NK-92 (cell line): ENCODE results near the gene MFAP4.
"Not testable (repeated sequence)": the region's sequence is repeated elsewhere in the genome, so short reads cannot be mapped to it uniquely, and the experiment has no call there.

Experiments used
- DNase-seq: peaks from one replicate; lab custom pipeline; 2025; ENCODE audit not compliant: unreplicated experiment; lab: John Stamatoyannopoulos, UW

Gene MFAP4

DNA sequence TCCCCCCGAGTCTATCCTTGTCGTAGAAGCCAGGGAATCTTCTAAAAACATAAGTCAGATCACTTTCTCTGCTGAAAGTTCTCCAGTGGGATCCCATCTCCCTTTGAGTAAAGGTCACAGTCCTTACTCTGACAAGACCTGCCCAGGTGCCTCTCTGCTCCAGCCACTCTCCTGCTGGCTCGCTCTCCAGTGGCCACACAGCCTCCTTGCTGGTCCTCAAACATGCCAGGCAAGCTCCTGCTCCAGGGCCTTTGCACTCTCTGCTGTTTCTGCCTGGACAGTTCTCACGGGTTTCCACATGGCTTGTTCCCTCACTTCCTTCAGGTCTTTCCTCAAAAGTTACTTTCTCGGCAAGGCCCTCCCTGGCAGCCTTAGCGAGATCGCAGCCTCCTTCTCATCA lies 27.8 kb downstream of the MFAP4 start:
- no peak for DNase-seq

DNA sequence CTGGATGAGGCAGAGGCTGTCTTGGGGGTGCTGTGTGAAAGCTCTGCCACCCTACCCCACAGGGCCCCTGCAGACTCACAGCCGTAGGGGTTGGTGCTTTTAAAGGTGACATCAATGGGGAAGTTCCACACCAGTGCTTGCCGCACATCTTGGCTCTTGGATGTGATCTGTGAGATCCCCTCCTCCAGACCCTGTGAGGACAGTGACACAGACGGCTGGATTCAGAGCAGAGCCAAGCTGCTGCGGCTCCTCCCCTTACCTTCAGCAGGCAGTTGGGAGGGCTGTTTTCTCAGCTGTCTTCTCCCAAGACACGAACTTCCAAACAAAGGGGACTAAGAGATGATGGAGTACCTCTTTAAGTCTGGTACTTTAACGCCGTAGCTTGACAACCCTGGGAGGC lies 29.2 kb downstream of the MFAP4 start:
- DNase-seq, result no peak

DNA sequence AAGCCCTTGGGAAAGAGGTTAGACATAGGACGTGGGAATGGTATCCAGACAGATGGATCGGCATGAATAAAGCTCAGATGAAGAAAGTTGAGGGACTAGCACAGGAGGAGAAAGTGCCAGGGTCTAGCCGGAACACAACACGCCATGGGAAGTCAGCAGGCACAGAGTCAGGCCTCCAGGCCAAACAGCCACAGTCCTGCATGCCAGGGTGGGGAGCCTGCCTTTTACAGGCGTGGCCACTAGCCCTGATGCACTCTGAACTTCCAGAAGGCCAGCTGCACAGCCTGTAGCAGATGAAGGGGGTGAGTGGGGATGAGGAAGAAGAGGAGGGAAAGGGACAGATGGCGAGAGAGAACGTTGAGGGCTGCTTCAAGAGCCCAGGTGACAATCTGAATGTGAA lies 29.6 kb downstream of the MFAP4 start:
- DNase-seq, result no peak

DNA sequence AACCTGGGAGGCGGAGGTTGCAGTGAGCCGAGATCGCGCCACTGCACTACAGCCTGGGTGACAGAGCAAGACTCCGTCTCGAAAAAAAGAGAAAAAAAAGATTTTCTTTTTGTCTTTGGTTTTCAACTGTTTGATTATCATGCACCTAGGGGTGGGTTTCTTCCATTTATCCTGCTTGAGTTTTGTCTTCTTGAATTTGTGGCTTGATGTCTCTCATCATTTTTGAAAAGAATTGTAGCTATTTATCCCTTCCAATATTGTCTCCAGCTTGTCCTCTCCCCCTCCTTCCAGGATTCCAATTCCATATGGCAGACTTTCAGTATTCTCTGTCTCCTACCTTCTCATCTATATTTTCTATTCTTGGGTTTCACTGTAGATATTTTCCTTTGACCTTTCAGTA lies 32.2 kb downstream of the MFAP4 start:
- no peak for DNase-seq

DNA sequence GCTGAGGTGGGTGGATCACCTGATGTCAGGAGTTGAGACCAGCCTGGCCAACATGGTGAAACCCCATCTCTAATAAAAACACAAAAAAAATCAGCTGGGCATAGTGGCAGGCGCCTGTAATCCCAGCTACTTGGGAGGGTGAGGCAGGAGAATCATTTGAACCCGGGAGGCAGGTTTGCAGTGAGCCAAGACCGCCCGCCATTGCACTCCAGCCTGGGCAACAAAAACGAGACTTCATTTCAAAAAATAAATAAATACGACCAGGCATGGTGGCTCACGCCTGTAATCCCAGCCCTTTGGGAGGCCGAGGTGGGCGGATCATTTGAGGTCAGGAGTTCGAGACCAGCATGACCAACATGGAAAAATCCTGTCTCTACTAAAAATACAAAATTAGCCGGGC lies 33.6 kb downstream of the MFAP4 start:
- DNase-seq, result not testable (repeated sequence)

DNA sequence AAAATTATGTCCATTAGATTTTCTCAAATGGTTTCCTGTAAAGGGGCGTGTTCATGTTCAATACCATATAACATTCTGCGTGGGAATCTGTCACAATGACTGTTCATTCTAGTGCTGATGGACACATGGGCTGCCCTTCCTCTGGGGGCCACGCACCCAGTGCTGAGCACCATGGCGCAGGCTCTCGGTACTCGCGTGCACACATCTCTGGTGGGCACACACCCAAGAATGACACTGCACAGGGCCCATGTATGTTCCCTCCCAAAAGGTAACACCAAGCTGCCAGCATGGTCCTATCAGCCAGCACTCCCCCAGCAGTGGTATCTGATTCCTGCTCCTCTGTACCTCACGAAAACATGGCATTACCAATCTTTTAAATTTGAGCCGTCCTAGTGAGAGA lies 38.2 kb downstream of the MFAP4 start:
- DNase-seq, result no peak

DNA sequence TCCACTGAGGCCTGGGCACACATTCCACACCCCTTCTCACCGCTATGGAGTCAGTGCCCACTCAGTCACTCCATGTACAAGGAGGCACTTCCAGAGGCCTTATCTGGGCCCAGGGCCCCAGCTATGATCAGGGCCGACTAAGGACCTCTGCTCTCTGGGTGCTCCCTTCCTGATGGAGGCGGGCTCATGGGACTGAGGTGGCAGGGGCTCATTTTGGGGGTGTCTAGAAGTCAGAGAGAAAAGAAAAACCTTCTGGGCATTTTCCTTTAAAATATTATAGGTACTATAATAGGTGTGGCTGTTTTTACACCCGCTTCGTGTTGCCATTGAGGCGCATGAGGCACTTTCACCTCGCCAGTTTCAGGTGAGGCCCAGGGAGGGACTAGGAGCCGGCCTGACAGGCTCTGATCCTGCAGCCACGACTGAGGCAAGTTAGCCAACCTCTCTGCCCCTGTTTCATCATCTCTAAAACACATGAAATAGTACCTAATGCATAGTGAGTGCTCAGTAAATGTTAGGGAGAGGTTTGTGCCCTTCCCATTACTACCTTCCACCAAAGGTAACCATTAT lies 38.8 kb downstream of the MFAP4 start:
- DNase-seq, result no peak

DNA sequence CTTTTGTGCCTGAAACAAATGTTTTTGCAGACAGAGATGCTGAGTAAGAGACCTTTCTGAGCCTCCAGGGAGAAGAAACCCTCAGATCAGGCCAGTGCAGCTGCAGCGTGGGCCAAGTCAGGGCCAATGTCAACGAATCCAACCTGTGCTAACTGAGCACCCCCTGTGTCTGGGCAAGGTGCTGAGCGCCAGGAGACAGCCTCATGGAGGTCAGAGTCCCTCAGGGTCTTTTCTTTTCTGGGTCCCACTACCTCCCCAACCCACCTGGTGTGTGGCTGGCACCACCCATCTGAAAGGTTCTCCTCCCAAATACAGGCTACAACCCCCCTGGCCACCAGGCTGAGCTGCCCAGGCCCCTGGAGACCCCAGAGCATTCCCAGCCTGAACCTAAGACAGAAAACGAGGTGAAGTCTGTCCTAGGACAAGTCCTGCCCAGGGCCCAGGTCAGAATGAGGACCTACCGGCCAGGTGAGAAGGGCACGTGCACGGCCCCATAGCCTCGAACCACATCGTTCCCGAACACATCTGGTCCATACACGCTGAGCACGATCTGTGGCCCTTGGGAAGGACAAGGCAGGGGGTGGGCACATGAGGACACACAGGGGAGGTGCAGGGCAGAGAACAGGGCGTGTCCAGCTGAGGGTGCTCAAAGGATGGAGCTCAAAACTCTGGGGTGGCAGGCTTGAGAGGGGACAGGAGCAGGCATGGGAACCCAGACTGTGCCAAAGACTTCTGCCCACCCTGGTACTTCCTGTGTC lies 39.5 kb downstream of the MFAP4 start:
- no peak for DNase-seq

DNA sequence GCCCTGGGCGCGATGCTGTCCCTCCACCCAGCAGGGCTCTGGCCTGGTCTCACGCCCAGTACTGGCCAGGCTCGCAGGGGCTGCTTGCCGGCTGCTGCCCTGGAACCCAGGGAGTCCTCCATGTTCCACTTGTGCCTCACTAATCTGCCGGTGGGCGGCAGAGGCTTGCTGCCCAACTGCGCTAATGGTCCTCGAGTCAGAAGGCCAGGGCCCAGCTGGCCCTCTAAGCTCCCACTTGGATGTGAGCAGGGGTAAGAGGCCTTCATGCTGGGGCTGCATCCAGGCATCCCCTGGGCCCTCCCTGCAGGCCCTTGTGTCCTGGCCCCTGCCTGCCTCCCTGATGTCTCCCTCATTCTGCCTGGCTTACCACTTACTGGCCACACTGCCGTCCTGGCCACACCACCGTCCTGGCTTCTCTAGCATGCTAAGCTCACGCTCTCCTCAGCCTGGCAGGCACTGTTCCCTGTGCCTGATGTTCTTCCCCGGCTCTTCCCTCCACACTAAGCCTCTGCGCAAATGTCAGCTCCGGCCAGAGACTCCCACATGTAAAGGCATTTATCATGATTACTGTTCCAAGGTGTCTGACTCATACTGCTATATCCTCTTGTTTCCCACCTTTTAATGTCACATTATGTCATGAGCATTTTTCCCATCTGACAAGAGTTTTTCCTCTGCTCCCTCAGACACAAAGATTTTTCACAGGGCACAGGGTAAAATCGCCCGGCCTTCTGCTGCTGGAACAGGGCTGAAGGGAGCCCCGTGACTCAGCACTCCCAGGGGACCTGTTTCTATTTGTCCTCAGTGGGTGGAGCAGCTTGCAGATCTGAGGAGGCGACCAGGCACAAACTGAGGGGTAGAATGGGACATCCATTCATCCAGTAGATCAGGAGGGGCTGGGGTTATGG lies 40.4 kb downstream of the MFAP4 start:
- DNase-seq, result no peak

DNA sequence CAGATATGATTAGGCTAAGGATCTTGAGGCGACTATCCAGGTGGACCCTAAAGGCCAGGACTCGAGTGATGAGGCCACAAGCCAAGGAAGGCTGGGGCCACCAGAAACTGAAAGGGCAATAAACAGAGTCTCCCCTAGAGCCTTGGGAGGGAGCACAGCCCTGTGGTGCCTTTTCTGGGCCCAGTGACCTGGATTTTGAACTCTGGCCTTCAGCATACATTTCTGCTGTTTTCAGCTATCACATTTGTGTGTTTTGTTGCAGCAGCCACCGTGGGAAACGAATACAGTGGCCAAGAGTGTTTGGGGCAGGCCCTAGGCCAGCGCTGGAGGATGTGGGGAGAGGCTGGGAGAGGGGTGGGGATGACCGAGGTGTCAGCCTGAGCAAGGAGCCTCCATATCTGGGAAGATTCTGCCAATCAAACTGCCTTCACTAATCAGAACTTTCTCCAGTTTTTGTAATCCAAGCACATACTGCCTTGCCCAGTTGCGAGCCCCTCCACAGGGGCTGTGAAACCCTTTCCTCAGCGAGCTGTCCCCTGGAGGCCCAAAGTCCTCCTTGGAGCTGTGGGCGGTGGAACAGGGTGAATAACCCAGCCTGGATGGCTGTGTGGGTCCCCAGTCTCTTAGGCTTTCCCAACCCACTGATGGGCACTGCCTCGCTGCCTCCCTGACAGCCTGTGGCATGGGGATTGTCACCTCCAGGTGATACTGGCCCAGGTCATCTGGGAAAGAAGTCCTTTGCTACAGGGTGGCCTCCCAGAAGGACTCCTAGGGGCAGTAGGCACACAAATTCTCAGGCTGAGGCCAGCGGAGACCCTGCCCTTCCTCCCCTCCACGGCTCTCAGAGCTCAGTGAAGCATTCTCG lies 41.3 kb downstream of the MFAP4 start:
- no peak for DNase-seq

DNA sequence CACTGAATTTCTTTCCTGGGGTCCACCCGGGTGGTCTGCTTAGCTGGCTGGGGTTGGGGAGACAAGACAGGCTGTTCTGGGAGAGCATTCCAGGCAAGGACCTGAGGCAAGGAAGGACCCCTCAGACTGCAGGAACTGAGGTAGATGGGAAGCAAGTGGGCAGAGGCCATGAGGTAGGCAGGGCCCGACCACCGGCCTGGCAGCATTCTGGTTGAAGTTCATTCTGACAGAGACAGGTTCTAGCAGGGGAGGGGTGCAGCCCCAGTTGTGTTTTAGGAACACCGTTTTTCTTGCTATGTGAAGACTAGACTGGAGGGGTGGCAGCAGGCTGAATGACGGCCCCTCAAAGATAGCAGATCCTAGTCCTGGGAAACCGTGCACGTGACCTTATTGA lies 41.9 kb downstream of the MFAP4 start:
- no peak for DNase-seq

DNA sequence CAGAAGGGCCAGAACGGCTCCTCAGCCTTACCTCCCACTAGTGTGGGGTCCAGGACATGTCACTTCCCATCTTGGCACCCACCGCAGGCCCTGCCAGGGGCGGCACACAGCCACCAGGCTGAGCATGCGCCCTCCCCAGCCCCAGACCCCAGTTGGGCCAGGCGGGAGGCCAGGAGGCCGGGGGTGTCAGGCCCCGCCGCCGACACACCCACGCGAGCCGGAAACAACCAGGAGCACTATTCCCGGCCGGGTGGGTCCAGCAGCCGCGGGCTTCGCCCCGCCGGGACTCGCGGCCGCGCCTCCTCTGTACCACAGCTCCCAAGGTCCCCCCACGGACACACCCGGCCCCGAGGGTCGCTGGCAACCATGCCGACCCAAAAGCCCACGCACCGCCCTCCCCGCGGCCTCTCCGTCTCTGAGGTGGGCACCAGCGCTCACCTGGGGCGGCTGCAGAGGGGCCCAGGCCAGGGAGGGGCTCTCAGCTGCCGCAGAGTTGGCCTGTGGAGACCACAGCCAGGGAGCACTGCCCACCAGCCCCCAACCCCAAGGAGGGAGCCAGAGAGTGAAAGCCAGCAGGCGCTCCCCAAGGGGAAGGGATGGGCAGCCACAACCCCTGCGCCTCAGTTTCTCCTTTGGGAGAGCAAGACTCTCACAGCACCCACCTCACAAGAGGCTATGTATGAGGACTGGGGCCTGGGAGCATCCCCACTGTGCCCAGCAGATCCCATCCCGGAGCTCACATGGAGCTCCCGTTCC lies 42.5 kb downstream of the MFAP4 start:
- DNase-seq, result no peak

DNA sequence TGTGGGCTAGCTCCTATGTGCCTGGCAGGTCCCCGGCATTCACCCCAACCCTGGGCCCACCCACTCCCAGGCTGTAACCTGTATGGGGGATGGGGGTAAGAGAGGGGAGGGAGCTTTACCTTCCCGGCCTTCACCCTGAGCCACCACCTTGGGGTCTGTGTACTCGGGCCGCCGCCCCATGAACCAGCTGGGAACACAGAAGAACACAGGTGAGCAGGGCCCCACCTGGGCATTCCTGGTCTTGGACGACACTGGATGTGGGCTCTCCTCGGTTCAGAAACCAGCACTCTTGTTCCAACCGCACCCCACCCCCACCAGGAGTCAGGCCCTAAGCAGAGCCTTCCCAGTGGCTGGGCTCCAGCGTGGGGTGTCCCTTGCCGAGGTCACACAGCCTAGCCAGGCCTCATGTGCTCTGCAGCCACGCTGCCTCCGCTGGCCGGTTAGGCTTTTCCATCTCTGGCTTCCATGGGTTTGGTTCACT lies 43.3 kb downstream of the MFAP4 start:
- DNase-seq, result no peak

DNA sequence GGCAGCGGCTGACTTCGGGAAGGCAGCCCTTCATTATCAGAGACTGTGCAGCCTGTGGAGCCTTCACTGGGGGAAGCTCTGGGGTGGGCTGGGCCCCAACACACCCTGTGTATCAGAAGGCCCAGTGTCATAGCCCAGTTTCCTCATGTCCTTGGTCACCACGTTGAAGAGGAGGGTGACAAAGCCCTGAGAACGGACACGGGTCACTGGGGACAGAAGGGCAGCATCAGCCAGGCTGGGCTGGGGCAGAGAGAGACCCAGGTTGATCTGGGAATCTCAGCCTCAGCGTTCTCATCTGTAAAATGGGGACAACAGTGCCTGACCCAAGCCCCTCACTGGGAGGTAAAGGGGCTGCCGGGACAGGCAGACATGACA lies 43.7 kb downstream of the MFAP4 start:
- DNase-seq, result no peak

DNA sequence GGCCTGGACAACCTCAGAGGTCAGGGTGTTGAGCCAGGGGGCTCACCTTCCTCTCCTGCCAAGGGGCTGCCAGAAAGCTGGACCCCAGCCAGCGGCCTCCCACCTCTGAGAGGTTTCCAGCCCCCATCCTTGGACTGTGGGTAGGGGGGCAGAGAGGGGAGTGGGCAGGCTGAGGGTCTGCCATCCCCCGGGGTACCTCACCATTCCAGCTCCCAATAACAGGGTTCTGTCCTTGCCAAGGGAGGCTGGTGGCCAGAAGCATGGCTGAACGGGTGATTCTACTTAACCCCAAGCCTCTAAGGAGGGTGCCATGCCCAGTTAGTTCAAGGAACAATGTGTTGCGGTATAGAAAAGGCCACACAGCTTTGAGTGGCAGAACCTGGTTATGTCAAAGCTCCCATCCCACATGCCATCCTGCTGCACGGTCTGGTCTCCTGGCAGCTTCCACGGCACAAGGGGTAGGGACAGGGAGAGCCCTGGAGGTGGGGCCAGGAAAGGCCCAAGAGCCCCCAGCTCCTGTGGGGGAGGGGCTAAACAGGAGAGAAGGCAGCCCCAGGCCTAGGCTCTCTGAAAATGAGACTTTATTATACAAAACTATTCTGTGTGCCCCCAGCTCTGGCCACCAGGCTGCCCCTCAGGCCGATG lies 44.3 kb downstream of the MFAP4 start:
- DNase-seq, result no peak

DNA sequence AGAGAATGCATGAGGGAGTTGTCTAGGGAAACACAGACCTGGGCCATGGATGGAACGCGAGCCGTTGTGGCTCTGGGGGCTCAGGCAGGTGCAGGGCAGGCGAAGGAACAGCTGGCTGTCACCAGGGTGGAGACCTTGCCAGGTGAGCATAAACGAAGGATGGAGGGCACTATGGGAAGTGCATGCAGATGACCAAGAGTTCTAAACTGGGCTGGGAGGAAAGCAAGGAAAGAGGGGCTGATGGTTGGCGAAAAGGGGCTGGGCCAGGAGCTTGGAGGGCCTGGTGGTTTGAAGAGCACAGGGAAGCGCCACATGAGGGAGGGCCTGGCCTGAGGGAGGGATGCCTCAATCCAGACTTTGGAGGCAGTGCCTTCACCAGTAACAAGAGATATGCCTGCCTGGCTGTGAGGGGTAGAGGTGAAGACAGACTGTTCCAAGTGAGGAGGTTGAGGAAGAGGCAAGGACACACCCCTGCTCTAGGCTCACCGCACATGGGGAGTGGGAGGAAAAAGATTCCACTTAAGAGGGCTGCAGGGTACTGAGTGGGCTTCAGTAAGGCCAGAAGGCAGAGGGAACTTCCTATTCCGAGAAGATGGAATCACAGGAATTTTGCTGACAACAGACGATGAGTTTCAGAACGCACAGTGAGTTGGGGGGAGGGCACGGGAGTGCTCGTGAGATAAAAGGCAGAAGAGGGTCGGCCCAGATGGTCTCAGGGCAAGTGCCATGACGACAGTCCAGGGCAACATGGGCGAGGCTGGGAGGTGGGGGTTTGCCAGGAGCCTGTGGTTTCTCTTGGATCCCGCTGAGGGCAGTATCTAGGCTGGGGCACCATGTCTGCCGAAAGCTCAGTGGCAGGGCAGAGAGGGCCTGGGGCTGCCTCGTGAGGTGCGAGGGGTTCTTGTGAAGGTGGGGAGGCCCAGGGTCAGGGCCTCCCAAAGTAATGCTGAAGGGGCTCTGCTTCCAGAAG lies 45.1 kb downstream of the MFAP4 start:
- DNase-seq, result no peak

DNA sequence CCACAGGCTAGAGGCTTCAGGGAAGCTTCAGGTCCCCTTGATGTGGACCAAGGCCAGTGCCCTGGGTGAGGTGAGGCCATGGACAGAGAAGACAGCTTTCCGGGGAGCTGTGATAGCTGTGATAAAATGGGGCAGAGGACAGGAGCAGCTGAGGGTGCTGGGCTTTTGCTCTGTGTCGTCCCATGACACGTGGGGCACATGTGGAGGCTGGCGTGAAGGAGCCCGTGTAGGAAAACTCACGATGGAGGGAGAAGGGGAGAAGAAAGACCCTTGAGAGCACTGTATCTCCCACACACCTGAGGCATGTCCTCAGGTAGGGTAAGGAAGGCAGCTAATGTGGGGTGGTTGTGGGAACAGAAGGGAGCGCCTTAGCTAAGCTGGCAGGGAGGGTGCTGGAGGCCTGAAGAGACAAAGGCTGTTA lies 45.8 kb downstream of the MFAP4 start:
- no peak for DNase-seq

DNA sequence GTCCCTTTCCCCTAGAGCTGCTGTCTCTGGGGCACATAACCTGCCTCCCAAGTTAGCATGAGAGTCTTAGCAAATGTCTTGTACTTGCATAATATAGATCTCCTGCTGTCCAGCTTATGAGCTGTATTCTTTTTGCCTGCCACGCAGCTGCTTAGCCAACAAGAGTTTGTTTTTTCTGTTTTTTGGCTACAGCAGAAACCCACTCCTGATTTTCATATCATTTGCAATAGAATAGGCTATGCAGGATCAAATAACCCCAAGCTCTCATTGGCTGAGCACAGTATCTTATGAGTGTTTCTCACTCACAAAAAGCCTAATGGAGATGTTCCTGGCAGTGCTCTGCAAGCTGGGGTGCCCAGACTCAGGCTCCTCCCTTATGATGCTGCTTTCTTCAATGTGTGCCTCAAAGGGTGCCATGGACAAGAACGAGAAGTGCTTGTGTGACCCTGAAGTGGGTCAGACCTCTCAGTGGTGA lies 47.6 kb downstream of the MFAP4 start:
- no peak for DNase-seq
